ENCODE data around the gene ZNF189. TPM values are rescaled to one million over a fixed set of nuclear protein-coding genes. Genes with fewer than 3 reads are reported as not detected.

ZNF189 gene
- polyA plus RNA-seq (ENCODE audit: insufficient read length in 4 of 4) = 10 to 100 TPM; 35.6 to 50.5 (median 43.9) TPM

- DNase-seq (ENCODE audit: low read depth in 4 of 4, low spot score in 2 of 4) = peak; percentile 92 to 99 (median 94)
Measured at GRCh38 chr9:101398068-101398929, at the start of gene ZNF189, which contains the start of gene MRPL50. Gene ZNF189 (plus strand): TSS chr9:101398851. CDS start chr9:101399157, 306 bp downstream. Gene MRPL50 (minus strand): TSS chr9:101398618. CDS start chr9:101398592, 26 bp downstream.

- DNase-seq (ENCODE audit: low read depth in 4 of 4, low spot score in 2 of 4) = no peak
Measured at GRCh38 chr9:101350285-101350684, 48.4 kb upstream of the ZNF189 start.

- no peak for DNase-seq (ENCODE audit: low read depth in 4 of 4, low spot score in 2 of 4)
Measured at GRCh38 chr9:101352892-101353463, 45.7 kb upstream of the ZNF189 start.

DNA sequence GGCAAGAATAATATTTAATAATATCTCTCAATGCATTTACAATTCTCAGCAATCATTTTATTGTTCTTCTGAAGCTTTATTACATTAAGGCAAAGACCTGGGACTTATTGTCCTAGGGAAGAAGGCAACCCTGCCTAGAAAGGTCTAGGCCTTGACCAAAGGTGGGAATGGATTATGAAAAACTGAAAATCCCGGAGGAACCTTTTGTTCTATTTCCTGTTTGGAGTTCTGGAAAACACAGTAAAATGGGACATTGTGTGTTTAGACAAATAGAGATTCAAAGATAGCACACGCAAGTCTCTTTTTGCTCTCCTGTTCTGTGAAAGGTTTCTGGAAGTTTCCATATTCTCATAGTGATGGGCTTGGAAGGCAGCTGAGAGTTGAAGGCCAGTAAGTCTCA is 45.0 kb upstream of the ZNF189 start:
- DNase-seq (ENCODE audit: low read depth in 4 of 4, low spot score in 2 of 4) = no peak

DNA sequence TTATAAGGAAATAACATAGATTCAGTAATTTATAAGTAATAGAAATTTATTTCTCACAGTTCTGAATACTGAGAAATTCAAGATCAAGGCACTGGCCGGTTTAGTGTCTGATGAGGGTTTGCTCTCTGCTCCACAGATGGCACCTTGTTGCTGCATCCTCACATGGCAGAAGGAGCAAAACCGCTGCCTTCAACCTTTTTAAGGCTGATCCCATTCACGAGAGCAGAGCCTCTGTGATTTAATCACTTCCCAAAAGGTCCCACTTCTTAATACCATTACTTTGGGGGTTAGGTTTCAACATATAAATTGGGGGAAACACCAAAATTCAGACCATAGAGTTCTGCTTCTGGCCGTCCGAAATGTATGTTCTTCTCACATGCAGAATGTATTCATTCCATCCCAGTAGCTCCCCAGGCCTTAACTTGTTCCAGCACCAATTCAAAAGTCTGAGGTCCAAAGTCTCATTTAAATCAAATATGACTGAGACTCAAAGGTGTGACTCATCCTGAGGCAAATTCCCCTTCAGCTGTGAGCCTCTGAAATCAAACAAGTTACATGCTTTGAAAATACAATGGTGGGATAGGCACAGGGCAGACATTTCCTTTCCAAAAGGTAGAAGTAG is 44.4 kb upstream of the ZNF189 start:
- DNase-seq (ENCODE audit: low read depth in 4 of 4, low spot score in 2 of 4) = no peak

- DNase-seq (ENCODE audit: low read depth in 4 of 4, low spot score in 2 of 4) = no peak
Measured at GRCh38 chr9:101354765-101355708, 43.6 kb upstream of the ZNF189 start.

DNA sequence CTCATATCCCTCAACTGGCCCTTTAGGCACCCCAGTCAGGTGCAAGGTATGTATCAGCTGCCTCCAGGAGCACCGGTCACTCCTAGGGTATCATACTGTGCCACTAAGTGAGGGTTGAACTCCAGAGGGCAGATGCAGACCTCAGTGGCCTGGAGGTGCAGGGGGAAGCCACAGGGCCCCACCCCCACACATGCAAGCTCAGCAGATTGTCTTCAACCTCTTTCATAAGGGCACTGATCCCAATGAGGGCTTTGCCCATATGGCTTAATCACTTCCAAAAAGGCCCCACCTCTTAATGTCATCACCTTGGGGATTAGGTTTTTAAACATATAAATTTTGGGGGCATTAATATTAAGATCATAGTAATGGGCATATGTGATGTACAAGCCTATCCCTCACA is 42.0 kb upstream of the ZNF189 start:
- DNase-seq (ENCODE audit: low read depth in 4 of 4, low spot score in 2 of 4) = no peak

- no peak for DNase-seq (ENCODE audit: low read depth in 4 of 4, low spot score in 2 of 4)
Measured at GRCh38 chr9:101359679-101360078, 39.0 kb upstream of the ZNF189 start.

GRCh38 chr9:101360647-101361046 is 38.0 kb upstream of the ZNF189 start:
- DNase-seq (ENCODE audit: low read depth in 4 of 4, low spot score in 2 of 4) = no peak

DNA sequence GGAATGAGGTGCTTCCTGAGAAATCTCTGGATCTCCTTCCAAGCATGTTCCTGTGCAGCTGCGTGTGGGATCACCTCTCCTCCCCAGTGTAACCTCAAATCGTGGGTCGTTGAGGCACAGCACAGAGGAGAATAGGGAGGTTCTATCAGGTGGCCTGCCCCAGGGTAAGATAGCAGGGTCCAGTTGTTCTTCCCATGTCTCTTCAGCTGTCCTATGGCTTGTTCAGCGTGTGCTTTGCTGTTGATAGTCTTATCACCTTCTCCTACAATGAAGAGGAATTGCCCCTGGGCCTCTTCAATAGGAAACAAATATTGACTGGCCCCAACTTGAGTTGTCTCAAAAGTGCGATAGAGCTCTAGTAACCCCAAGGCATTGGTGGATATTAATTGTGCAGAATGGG is 36.2 kb upstream of the ZNF189 start:
- DNase-seq (ENCODE audit: low read depth in 4 of 4, low spot score in 2 of 4) = no peak

GRCh38 chr9:101365181-101365580 is 33.5 kb upstream of the ZNF189 start:
- DNase-seq (ENCODE audit: low read depth in 4 of 4, low spot score in 2 of 4) = no peak

DNA sequence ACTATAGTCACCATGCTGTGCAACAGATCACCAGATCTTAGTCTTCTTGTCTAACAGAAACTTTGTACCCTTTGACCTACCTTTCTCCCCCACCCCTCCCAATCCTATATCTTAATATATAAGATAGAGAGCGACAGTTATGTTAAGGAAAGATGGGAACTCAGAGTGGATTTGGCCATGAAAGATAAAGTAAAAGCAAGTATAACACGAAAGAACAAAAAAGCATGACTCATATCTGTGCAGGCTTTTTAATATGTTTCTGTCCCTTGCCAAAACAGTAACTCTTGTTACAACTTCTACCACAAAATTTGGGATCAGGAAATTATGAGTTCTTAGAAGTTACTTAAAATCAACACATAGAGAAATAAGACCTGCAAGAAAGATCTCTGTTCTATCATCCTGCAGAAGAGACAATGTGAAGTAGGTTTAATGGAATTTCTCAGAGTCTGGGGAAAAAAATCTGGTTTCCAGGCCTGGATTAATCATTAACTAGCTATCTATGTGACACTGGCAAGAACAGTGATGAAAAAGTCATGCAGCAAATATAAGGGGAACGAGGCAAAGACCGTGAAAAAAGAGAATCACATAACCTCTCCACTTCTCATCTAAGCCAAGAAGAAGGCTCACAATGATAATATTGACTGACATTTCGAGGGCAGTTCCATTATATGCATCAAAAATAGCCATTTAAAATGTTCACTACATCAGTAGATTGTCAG is 32.5 kb upstream of the ZNF189 start:
- no peak for DNase-seq (ENCODE audit: low read depth in 4 of 4, low spot score in 2 of 4)

GRCh38 chr9:101367323-101367722 is 31.3 kb upstream of the ZNF189 start:
- no peak for DNase-seq (ENCODE audit: low read depth in 4 of 4, low spot score in 2 of 4)

- DNase-seq (ENCODE audit: low read depth in 4 of 4, low spot score in 2 of 4) = no peak
Measured at GRCh38 chr9:101369286-101369685, 29.4 kb upstream of the ZNF189 start.

- no peak for DNase-seq (ENCODE audit: low read depth in 4 of 4, low spot score in 2 of 4)
Measured at GRCh38 chr9:101369884-101370531, 28.6 kb upstream of the ZNF189 start.

DNA sequence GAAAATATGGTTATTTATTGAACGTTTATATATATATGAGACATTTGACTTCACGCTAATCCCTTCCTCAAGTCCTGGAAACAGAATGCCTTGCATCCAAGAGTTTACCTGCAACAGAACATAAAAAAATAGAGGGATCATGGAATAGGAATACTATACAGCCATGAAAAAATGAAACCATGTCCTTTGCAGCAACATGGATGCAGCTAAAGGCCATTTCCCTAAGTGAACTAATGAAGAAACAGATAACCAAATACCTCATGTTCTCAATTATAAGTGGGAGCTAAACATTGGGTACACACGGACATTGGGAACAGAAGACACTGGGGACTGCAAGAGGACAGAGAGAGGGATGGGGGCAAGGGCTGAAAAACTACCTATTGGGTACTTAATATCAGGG is 26.8 kb upstream of the ZNF189 start:
- DNase-seq (ENCODE audit: low read depth in 4 of 4, low spot score in 2 of 4) = no peak

GRCh38 chr9:101372327-101373118 is 26.1 kb upstream of the ZNF189 start:
- no peak for DNase-seq (ENCODE audit: low read depth in 4 of 4, low spot score in 2 of 4)

DNA sequence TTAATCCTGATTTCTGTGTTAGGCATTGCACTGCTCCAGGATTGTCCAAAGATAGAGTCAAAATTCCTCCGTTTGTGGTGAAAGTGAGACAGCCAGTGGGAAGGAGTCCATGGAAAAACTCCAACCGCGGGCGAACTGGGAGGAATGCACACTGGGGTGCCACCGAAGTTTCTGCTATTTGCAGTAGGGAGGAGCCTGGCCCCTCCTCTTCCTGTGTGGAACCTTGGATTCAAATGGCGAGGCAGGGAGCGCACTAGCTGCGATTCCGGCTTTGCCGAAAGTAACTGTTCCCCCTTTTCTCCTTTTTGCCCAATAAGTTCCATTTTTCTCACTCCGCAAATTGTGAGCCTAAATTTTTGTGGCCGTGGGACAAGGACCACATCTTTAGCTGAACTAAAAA is 23.1 kb upstream of the ZNF189 start:
- no peak for DNase-seq (ENCODE audit: low read depth in 4 of 4, low spot score in 2 of 4)
